Measurements from ENCODE around the gene ERC2.

ERC2 gene

GRCh38 chr3:55636300-55637195 lies 831.7 kb downstream of the ERC2 start:
- no peaks in the 10 kb centered on the region for H4K20me1 ChIP-seq (ENCODE audit: low read depth, low read length)
- H3K9ac ChIP-seq (ENCODE audit: low read length): no peak overlapping the region
- H3K27ac ChIP-seq (ENCODE audit: low read depth, low read length): no peak overlapping the region
- TF ChIP-seq EZH2phosphoT487 (conservative IDR thresholded peaks at IDR 0.05; ENCODE audit: low read length) (no peak), CTCF (IDR thresholded peaks at IDR 0.05; ENCODE audit: insufficient read depth, low read length, poor library complexity, severe bottlenecking) (no peak)
- no peaks in the 10 kb centered on the region for H3K9me3 ChIP-seq (ENCODE audit: insufficient read depth, low read length)
- no peaks in the 10 kb centered on the region for H3K27me3 ChIP-seq (ENCODE audit: low read length)
- no peaks in the 10 kb centered on the region for H3F3A ChIP-seq (ENCODE audit: insufficient read depth)
- H3K4me3 ChIP-seq (ENCODE audit: insufficient read depth, low read length, poor library complexity, severe bottlenecking): no peak overlapping the region
- H3K36me3 ChIP-seq (ENCODE audit: low read length): no peaks in the 10 kb centered on the region
- H3K79me2 ChIP-seq (ENCODE audit: insufficient read depth, low read length): no peaks in the 10 kb centered on the region
- no peak overlapping the region for H3K4me2 ChIP-seq (ENCODE audit: low read depth, low read length, poor library complexity, severe bottlenecking)
- no peaks in the 10 kb centered on the region for H3K9me2 ChIP-seq (replicated peaks; ENCODE audit: insufficient read depth, low read length)
- no peak overlapping the region for H2AFZ ChIP-seq (ENCODE audit: low read depth, low read length, severe bottlenecking)

DNA sequence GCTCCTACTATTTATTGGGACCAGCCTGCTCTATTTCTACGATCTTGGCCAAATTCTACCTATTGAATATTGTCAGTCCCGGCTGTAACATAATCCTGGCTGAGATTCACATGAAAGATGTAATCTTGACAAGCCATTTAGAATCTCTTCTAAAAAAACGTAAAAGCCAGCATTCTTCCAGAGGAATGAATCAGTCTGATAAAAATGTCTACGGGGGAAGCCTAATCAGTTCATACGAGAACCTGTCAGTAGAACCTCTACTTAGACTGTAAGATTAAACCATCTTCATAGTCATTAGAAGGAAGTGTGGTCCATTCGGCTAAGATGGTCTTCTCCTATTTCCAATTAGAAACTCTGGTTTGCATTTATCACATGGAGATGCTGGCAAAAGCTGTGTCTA lies 833.9 kb downstream of the ERC2 start:
- TF ChIP-seq CTCF (IDR thresholded peaks at IDR 0.05; ENCODE audit: insufficient read depth, low read length, poor library complexity, severe bottlenecking) (no peak), EZH2phosphoT487 (conservative IDR thresholded peaks at IDR 0.05; ENCODE audit: low read length) (no peak)
- Histone ChIP-seq H3K9ac (ENCODE audit: low read length) (no peak overlapping the region), H3K4me3 (ENCODE audit: insufficient read depth, low read length, poor library complexity, severe bottlenecking) (no peak overlapping the region), H3K36me3 (ENCODE audit: low read length) (no peaks in the 10 kb centered on the region), H3K9me3 (ENCODE audit: insufficient read depth, low read length) (no peaks in the 10 kb centered on the region), H3K9me2 (replicated peaks; ENCODE audit: insufficient read depth, low read length) (no peaks in the 10 kb centered on the region), H3K27ac (ENCODE audit: low read depth, low read length) (no peak overlapping the region), H3K27me3 (ENCODE audit: low read length) (no peaks in the 10 kb centered on the region), H3K79me2 (ENCODE audit: insufficient read depth, low read length) (no peaks in the 10 kb centered on the region), H4K20me1 (ENCODE audit: low read depth, low read length) (no peaks in the 10 kb centered on the region), H3F3A (ENCODE audit: insufficient read depth) (no peaks in the 10 kb centered on the region), H3K4me2 (ENCODE audit: low read depth, low read length, poor library complexity, severe bottlenecking) (no peak overlapping the region), H2AFZ (ENCODE audit: low read depth, low read length, severe bottlenecking) (no peak overlapping the region)

- no peaks in the 10 kb centered on the region for H3K9me3 ChIP-seq (ENCODE audit: insufficient read depth, low read length)
- no peak for TF ChIP-seq CTCF (IDR thresholded peaks at IDR 0.05; ENCODE audit: insufficient read depth, low read length, poor library complexity, severe bottlenecking)
- TF ChIP-seq EZH2phosphoT487 (conservative IDR thresholded peaks at IDR 0.05; ENCODE audit: low read length): no peak
- H3K79me2 ChIP-seq (ENCODE audit: insufficient read depth, low read length): no peaks in the 10 kb centered on the region
- no peak overlapping the region for H3K27ac ChIP-seq (ENCODE audit: low read depth, low read length)
- H3K4me3 ChIP-seq (ENCODE audit: insufficient read depth, low read length, poor library complexity, severe bottlenecking): no peak overlapping the region
- H3K27me3 ChIP-seq (ENCODE audit: low read length): no peaks in the 10 kb centered on the region
- H3K4me2 ChIP-seq (ENCODE audit: low read depth, low read length, poor library complexity, severe bottlenecking): no peak overlapping the region
- H3K9ac ChIP-seq (ENCODE audit: low read length): no peak overlapping the region
- H2AFZ ChIP-seq (ENCODE audit: low read depth, low read length, severe bottlenecking): no peak overlapping the region
- no peaks in the 10 kb centered on the region for H3K36me3 ChIP-seq (ENCODE audit: low read length)
- no peaks in the 10 kb centered on the region for H4K20me1 ChIP-seq (ENCODE audit: low read depth, low read length)
- H3F3A ChIP-seq (ENCODE audit: insufficient read depth): no peaks in the 10 kb centered on the region
- H3K9me2 ChIP-seq (replicated peaks; ENCODE audit: insufficient read depth, low read length): no peaks in the 10 kb centered on the region
Measured at GRCh38 chr3:55633333-55633732, 834.9 kb downstream of the ERC2 start.

Data from SU-DHL-6 (cell line).